ENCODE results near the gene RSPH10B2. TPM values are rescaled to one million over a fixed set of nuclear protein-coding genes. Genes with fewer than 3 reads are reported as not detected.
"Not testable (repeated sequence)": the region's sequence is repeated elsewhere in the genome, so short reads cannot be mapped to it uniquely, and the experiment has no call there.

The RSPH10B2 gene
- total RNA-seq, 1 experiment from 2014 or later, result 0.15 TPM

GRCh38 chr7:6718124-6718523, 35.8 kb upstream of the RSPH10B2 start:
- ATAC-seq (no peak), DNase-seq (ENCODE audit: low read depth, low spot score) (no peak)
- Histone ChIP-seq H3K4me3 (ENCODE audit: low read depth in 2 of 2, low read length in 2 of 2) (no peak overlapping the region), H3K27me3 (ENCODE audit: control insufficient read depth, insufficient read depth, low read length) (no peaks in the 10 kb centered on the region), H3K4me1 (ENCODE audit: control insufficient read depth, insufficient read depth, low read length) (no peaks in the 10 kb centered on the region), H3K9me3 (ENCODE audit: control insufficient read depth, insufficient read depth, low read depth, low read length) (no peaks in the 10 kb centered on the region), H3K36me3 (ENCODE audit: control insufficient read depth, insufficient read depth, low read length) (no peaks in the 10 kb centered on the region), H3K27ac (ENCODE audit: low read length) (no peak overlapping the region)
- CTCF ChIA-PET, result no interaction called here
- in situ Hi-C loops (cut with HindIII; ENCODE audit: low pct_unique_long_range_greater_than_20kb, low sequenced_read_pairs), result no loop called here
- intact Hi-C loops (cut with micrococcal nuclease; ENCODE audit: unreplicated experiment), result no loop called here
- TF ChIP-seq SIN3A (IDR thresholded peaks at IDR 0.05; ENCODE audit: borderline replicate concordance, insufficient read depth, low read depth, low read length) (no peak), TCF7L2 (IDR thresholded peaks at IDR 0.05; ENCODE audit: low read depth, low read length) (no peak), POLR2AphosphoS5 (IDR thresholded peaks at IDR 0.05; ENCODE audit: low read depth, low read length) (no peak), CTCF (IDR thresholded peaks at IDR 0.05) (no peak; the same call in 1 of the 2 replicates)
- TF ChIP-seq, protein P1, sequence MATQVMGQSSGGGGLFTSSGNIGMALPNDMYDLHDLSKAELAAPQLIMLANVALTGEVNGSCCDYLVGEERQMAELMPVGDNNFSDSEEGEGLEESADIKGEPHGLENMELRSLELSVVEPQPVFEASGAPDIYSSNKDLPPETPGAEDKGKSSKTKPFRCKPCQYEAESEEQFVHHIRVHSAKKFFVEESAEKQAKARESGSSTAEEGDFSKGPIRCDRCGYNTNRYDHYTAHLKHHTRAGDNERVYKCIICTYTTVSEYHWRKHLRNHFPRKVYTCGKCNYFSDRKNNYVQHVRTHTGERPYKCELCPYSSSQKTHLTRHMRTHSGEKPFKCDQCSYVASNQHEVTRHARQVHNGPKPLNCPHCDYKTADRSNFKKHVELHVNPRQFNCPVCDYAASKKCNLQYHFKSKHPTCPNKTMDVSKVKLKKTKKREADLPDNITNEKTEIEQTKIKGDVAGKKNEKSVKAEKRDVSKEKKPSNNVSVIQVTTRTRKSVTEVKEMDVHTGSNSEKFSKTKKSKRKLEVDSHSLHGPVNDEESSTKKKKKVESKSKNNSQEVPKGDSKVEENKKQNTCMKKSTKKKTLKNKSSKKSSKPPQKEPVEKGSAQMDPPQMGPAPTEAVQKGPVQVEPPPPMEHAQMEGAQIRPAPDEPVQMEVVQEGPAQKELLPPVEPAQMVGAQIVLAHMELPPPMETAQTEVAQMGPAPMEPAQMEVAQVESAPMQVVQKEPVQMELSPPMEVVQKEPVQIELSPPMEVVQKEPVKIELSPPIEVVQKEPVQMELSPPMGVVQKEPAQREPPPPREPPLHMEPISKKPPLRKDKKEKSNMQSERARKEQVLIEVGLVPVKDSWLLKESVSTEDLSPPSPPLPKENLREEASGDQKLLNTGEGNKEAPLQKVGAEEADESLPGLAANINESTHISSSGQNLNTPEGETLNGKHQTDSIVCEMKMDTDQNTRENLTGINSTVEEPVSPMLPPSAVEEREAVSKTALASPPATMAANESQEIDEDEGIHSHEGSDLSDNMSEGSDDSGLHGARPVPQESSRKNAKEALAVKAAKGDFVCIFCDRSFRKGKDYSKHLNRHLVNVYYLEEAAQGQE (IDR thresholded peaks at IDR 0.05; ENCODE audit: insufficient read depth in 1 of 2, low read depth in 2 of 2, low read length in 1 of 2), result no peak
- POLR2A ChIA-PET, result no interaction called here
- BruUV-seq (replicated peaks), result no TSS peak

DNA sequence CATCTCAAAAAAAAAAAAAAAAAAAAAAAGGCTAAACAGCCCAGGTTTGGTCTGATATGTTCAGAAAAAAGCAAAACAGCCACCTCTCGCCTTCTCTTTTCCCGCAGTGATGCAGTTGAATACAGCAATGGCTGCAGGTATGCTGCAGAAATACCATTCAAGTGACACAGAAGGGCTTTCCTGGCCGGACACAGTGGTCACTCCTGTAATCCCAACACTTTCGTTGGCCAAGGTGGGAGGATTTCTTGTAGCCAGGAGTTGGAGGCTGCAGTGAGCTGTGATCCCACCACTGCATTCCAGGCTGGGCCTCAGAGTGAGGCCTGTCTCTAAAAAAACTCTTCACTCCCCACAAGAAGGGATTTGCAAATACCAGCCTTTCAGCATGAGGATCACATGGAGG, 29.6 kb upstream of the RSPH10B2 start:
- in situ Hi-C loops (cut with HindIII; ENCODE audit: low pct_unique_long_range_greater_than_20kb, low sequenced_read_pairs); H3K36me3 ChIP-seq (ENCODE audit: control insufficient read depth, insufficient read depth, low read length); H3K4me3 ChIP-seq (ENCODE audit: low read depth in 2 of 2, low read length in 2 of 2); H3K27me3 ChIP-seq (ENCODE audit: control insufficient read depth, insufficient read depth, low read length); intact Hi-C loops (cut with micrococcal nuclease; ENCODE audit: unreplicated experiment); DNase-seq (ENCODE audit: low read depth, low spot score); CTCF ChIA-PET; H3K4me1 ChIP-seq (ENCODE audit: control insufficient read depth, insufficient read depth, low read length); BruUV-seq (replicated peaks); POLR2A ChIA-PET; ATAC-seq; H3K9me3 ChIP-seq (ENCODE audit: control insufficient read depth, insufficient read depth, low read depth, low read length); H3K27ac ChIP-seq (ENCODE audit: low read length): not testable (repeated sequence)

- H3K9me3 ChIP-seq (ENCODE audit: control insufficient read depth, insufficient read depth, low read depth, low read length), result no peaks in the 10 kb centered on the region
- BruUV-seq (replicated peaks), result no TSS peak
- no peak for DNase-seq (ENCODE audit: low read depth, low spot score)
- ATAC-seq, result no peak
- POLR2A ChIA-PET, result no interaction called here
- no peaks in the 10 kb centered on the region for H3K36me3 ChIP-seq (ENCODE audit: control insufficient read depth, insufficient read depth, low read length)
- H3K4me1 ChIP-seq (ENCODE audit: control insufficient read depth, insufficient read depth, low read length), result no peaks in the 10 kb centered on the region
- no peak overlapping the region for H3K4me3 ChIP-seq (ENCODE audit: low read depth in 2 of 2, low read length in 2 of 2)
- H3K27me3 ChIP-seq (ENCODE audit: control insufficient read depth, insufficient read depth, low read length), result no peaks in the 10 kb centered on the region
- TF ChIP-seq SIN3A (IDR thresholded peaks at IDR 0.05; ENCODE audit: borderline replicate concordance, insufficient read depth, low read depth, low read length) (no peak), TCF7L2 (IDR thresholded peaks at IDR 0.05; ENCODE audit: low read depth, low read length) (no peak), CTCF (IDR thresholded peaks at IDR 0.05) (no peak), POLR2AphosphoS5 (IDR thresholded peaks at IDR 0.05; ENCODE audit: low read depth, low read length) (no peak)
- TF ChIP-seq, protein P1 (IDR thresholded peaks at IDR 0.05; ENCODE audit: insufficient read depth in 1 of 2, low read depth in 2 of 2, low read length in 1 of 2), result no peak
- H3K27ac ChIP-seq (ENCODE audit: low read length), result no peak overlapping the region
- in situ Hi-C loops (cut with HindIII; ENCODE audit: low pct_unique_long_range_greater_than_20kb, low sequenced_read_pairs) (no loop called here), intact Hi-C loops (cut with micrococcal nuclease; ENCODE audit: unreplicated experiment) (no loop called here)
- CTCF ChIA-PET, result no interaction called here
Observed at GRCh38 chr7:6725003-6725402, 28.9 kb upstream of the RSPH10B2 start.

DNA sequence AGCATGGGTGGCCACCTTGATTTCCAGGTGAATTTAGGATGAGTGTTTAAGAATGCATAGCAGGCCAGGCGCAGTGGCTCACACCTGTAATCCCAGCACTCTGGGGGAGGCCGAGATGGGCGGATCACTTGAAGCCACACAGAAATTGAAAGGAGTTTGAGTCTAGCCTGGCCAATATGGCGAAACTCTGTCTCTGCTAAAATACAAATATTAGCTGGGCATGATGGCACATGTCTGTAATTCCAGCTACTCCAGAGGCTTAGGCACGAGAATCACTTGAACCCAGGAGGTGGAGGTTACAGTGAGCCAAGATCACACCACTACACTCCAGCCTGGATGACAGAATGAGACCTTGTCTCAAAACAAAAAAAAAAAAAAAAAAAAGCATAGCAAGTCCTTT, 27.6 kb upstream of the RSPH10B2 start:
- intact Hi-C loops (cut with micrococcal nuclease; ENCODE audit: unreplicated experiment); H3K4me1 ChIP-seq (ENCODE audit: control insufficient read depth, insufficient read depth, low read length); H3K27ac ChIP-seq (ENCODE audit: low read length); DNase-seq (ENCODE audit: low read depth, low spot score); BruUV-seq (replicated peaks); POLR2A ChIA-PET; ATAC-seq; H3K9me3 ChIP-seq (ENCODE audit: control insufficient read depth, insufficient read depth, low read depth, low read length); H3K4me3 ChIP-seq (ENCODE audit: low read depth in 2 of 2, low read length in 2 of 2); in situ Hi-C loops (cut with HindIII; ENCODE audit: low pct_unique_long_range_greater_than_20kb, low sequenced_read_pairs); H3K36me3 ChIP-seq (ENCODE audit: control insufficient read depth, insufficient read depth, low read length); H3K27me3 ChIP-seq (ENCODE audit: control insufficient read depth, insufficient read depth, low read length): not testable (repeated sequence)
- CTCF ChIA-PET, result interaction anchor here (0.6 kb wide), 1 partner anchor 114 kb away, joined by 4 read pairs; no protein-coding TSS in a partner anchor
